Measurements from ENCODE around the gene FBXO21. TPM values are rescaled to one million over a fixed set of nuclear protein-coding genes. Genes with fewer than 3 reads are reported as not detected.
A peak's percentile ranks its signal among the peaks of the same experiment; 100 is the strongest.
"Not testable (repeated sequence)": the region's sequence is repeated elsewhere in the genome, so short reads cannot be mapped to it uniquely, and the experiment has no call there.

Gene FBXO21
- total RNA-seq, 1 experiment from 2014 or later = 63.6 TPM

GRCh38 chr12:117109943-117110635, 80.2 kb downstream of the FBXO21 start:
- DNase-seq (ENCODE audit: low read depth) = no peak

GRCh38 chr12:117105902-117106301, 84.4 kb downstream of the FBXO21 start:
- DNase-seq (ENCODE audit: low read depth) = peak; percentile 41

DNA sequence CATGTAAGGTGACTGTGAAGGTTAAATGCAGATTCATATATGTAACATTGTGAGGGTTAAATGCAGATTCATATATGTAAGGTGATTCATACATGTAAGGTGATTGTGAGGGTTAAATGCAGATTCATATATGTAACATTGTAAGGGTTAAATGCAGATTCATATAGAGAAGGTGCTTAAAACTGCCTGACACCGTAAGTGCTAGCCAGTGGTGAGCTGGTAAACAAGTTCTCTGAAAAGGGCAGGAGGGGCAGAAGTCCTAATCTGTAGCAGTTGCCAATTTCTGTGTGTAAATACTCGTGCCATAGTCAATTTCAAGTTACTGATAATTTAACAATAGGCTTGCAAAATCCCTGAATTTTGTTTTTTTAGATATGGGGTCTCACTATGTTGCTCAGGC, 86.3 kb downstream of the FBXO21 start:
- not testable (repeated sequence) for DNase-seq (ENCODE audit: low read depth)

GRCh38 chr12:117102800-117103181, 87.5 kb downstream of the FBXO21 start:
- no peak for DNase-seq (ENCODE audit: low read depth)

DNA sequence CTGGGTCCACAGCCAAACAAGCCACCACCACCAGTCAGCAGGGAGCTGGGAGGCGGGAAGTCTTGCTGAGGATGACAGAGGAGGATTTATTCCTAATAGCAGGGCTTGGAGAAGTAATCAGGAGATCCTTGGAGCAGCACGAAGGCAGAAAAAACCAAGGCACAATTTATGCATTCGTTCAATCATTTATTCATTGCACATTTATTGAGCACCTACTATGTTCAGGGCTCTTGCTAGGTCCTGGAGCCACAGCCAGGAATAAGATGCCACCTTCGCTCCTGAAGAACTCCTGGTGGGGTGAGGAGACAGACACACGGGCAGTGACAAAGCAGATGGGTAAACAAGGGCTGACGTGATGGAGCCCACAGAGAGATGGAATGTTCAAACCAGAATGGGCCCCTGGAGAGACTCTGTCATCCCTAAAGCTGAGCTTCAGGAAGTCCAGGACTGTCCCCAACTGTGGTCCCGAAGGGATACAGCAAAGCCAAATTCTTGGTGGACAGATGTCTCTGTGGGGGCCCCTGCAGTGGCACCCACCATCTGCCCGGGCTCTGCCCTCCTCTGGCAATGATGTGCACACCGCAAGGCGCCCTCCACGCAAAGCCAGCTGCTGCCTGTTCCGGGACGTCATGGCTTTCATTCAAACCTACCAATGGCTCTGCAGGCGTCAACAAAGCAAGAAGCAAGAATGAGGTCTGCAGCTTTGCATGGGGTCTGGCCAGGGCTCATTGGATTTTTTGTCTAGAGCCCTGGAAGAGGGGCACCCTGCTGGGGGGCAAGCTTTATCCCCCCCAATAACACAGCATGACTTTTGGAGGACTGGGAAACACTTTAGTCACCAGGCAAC, 88.1 kb downstream of the FBXO21 start:
- no peak for DNase-seq (ENCODE audit: low read depth)

GRCh38 chr12:117100851-117101673, 89.2 kb downstream of the FBXO21 start:
- no peak for DNase-seq (ENCODE audit: low read depth)

- DNase-seq (ENCODE audit: low read depth) = no peak
Measured at GRCh38 chr12:117100251-117100650, 90.0 kb downstream of the FBXO21 start.

- DNase-seq (ENCODE audit: low read depth) = no peak
Measured at GRCh38 chr12:117098361-117099217, 91.7 kb downstream of the FBXO21 start.

- DNase-seq (ENCODE audit: low read depth) = no peak
Measured at GRCh38 chr12:117098024-117098360, 92.3 kb downstream of the FBXO21 start.

GRCh38 chr12:117097159-117097558, 93.1 kb downstream of the FBXO21 start:
- no peak for DNase-seq (ENCODE audit: low read depth)

DNA sequence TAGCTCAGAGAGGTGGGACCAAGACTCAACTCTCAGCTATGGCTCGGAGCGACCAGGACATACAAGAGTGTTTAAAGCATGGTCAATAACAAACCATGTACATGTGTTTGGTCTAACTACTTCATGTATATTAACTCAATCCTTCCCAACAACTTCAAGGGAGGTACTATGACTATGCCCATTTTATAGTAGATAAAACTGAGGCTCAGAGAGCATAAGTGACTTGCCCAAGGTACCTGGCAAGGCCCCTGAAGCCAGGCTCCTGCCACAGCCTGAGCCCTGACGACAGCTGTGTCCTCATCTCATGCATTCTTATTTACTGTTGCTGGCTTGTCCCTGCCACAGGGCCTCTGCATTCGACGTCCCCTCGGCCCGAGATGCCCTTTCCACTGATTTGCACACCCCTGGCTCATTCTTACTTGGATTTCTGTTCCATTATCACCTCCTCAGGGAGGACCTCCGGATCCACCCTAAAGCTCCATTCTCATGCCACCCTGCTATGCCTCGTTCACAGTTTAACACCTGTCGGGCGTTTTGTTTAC, 93.7 kb downstream of the FBXO21 start:
- DNase-seq (ENCODE audit: low read depth) = no peak

DNA sequence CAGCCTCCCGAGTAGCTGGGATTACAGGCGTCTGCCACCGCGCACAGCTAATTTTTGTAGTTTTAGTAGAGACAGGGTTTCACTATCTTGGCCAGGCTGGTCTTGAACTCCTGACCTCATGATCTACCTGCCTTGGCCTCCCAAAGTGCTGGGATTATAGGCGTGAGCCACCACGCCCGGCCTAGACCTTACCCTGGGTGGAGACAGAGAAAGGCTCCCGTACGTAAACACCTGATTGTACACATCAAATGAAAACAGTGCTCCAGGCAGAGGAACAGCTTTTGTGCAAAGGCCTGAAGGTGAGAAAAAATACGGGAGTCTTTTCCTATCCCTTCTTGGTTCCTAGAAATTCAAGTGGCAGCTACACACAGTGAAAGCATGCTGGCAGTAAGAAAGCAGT, 95.1 kb downstream of the FBXO21 start:
- DNase-seq (ENCODE audit: low read depth) = not testable (repeated sequence)

- DNase-seq (ENCODE audit: low read depth) = no peak
Measured at GRCh38 chr12:117093918-117094630, 96.2 kb downstream of the FBXO21 start.

GRCh38 chr12:117093431-117093830, 96.8 kb downstream of the FBXO21 start:
- DNase-seq (ENCODE audit: low read depth) = no peak

- no peak for DNase-seq (ENCODE audit: low read depth)
Measured at GRCh38 chr12:117092886-117093285, 97.4 kb downstream of the FBXO21 start.

- no peak for DNase-seq (ENCODE audit: low read depth)
Measured at GRCh38 chr12:117092511-117092780, 97.8 kb downstream of the FBXO21 start.
